Caco-2 (cell line): ENCODE measurements around the gene RASGRP1. TPM values are rescaled to one million over a fixed set of nuclear protein-coding genes. Genes with fewer than 3 reads are reported as not detected.

Experiments used
- BruUV-seq: library from RNA; stranded (reverse); fragments of 400-500 nt; replicated peaks from 2 replicates; lab custom pipeline; 2021; lab: Mats Ljungman, UMichigan
- CTCF ChIA-PET: fragments of 300-600 bp; sonication (Branson Sonifier 250); formaldehyde crosslinking; loops from one replicate; lab custom pipeline; 2022; ENCODE audit warnings: antibody characterized with exemption; lab: Charles Lee
- POLR2A ChIA-PET: fragments of 300-600 bp; sonication (Branson Sonifier 250); formaldehyde crosslinking; loops from one replicate; lab custom pipeline; 2022; ENCODE audit warnings: antibody characterized with exemption; lab: Charles Lee
- DNase-seq, 2 experiments: peaks; one replicate each; pipeline versions ENCODE4 v3.0.0 to v3.0.0-alpha.2; 2020 to 2022
- H3K27me3 ChIP-seq: replicated peaks from 2 replicates; pipeline ENCODE4 v1.6.0; 2011; ENCODE audit warnings: low read length; ENCODE audit not compliant: control insufficient read depth, insufficient read depth
- H3K36me3 ChIP-seq: 2 replicates; pipeline ENCODE4 v1.5.1; 2011; ENCODE audit warnings: low read length; ENCODE audit not compliant: control insufficient read depth, insufficient read depth
- H3K4me1 ChIP-seq: fragments of 250-450 bp; sonication (Bioruptor Pico); 2 replicates; pipeline ENCODE4 v1.5.1; 2020; ENCODE audit warnings: mild to moderate bottlenecking
- H3K4me3 ChIP-seq: 2 replicates; pipeline ENCODE4 v1.5.1; 2011; ENCODE audit warnings: low read depth, mild to moderate bottlenecking, control low read depth, low read length
- H3K9me3 ChIP-seq: fragments of 250-450 bp; sonication (Bioruptor Pico); 2 replicates; pipeline ENCODE4 v1.5.1; 2020; ENCODE audit warnings: mild to moderate bottlenecking, moderate library complexity
- H3K27ac Mint-ChIP-seq: one replicate; pipeline ENCODE4 v1.8.0; 2022; ENCODE audit warnings: mixed read lengths; ENCODE audit not compliant: unreplicated experiment
- H3K27me3 Mint-ChIP-seq: one replicate; pipeline ENCODE4 v1.8.0; 2022; ENCODE audit warnings: mixed read lengths; ENCODE audit not compliant: insufficient read depth, unreplicated experiment
- H3K36me3 Mint-ChIP-seq: one replicate; pipeline ENCODE4 v1.8.0; 2022; ENCODE audit warnings: mild to moderate bottlenecking, mixed read lengths; ENCODE audit not compliant: insufficient read depth, unreplicated experiment
- H3K4me1 Mint-ChIP-seq: one replicate; pipeline ENCODE4 v1.8.0; 2022; ENCODE audit warnings: low read depth, mixed read lengths; ENCODE audit not compliant: unreplicated experiment
- H3K4me3 Mint-ChIP-seq: one replicate; pipeline ENCODE4 v1.8.0; 2022; ENCODE audit warnings: mild to moderate bottlenecking, moderate library complexity, mixed read lengths; ENCODE audit not compliant: unreplicated experiment
- H3K9me3 Mint-ChIP-seq: one replicate; pipeline ENCODE4 v1.8.0; 2022; ENCODE audit warnings: mixed read lengths; ENCODE audit not compliant: unreplicated experiment
- intact Hi-C: fragments of 100-400 bp; cut with micrococcal nuclease; formaldehyde crosslinking; loops from one replicate; pipeline ENCODE4 v1.10.0; 2022; ENCODE audit not compliant: unreplicated experiment
- total RNA-seq: library from RNA; stranded (reverse); gene quantifications from 2 replicates; pipeline ENCODE4 v1.2.3, GENCODE V29; 2022
- TF ChIP-seq, protein P1 (sequence below), 2 experiments: fragments of 200-600 bp in 1 of 2; IDR thresholded peaks; 1 replicate in 1 of 2; 2 replicates in 1 of 2; pipeline versions ENCODE4 v1.5.1 to v1.8.0; 2011 to 2022; ENCODE audit warnings: antibody characterized with exemption in 1 of 2, control low read depth in 1 of 2, inconsistent platforms in 1 of 2, low read depth in 1 of 2, low read length in 1 of 2, mild to moderate bottlenecking in 1 of 2, moderate library complexity in 1 of 2; ENCODE audit not compliant: insufficient read depth in 1 of 2, severe bottlenecking in 1 of 2, unreplicated experiment in 1 of 2

Gene RASGRP1
- total RNA-seq, 1 experiment from 2014 or later = 7.3 TPM

DNA sequence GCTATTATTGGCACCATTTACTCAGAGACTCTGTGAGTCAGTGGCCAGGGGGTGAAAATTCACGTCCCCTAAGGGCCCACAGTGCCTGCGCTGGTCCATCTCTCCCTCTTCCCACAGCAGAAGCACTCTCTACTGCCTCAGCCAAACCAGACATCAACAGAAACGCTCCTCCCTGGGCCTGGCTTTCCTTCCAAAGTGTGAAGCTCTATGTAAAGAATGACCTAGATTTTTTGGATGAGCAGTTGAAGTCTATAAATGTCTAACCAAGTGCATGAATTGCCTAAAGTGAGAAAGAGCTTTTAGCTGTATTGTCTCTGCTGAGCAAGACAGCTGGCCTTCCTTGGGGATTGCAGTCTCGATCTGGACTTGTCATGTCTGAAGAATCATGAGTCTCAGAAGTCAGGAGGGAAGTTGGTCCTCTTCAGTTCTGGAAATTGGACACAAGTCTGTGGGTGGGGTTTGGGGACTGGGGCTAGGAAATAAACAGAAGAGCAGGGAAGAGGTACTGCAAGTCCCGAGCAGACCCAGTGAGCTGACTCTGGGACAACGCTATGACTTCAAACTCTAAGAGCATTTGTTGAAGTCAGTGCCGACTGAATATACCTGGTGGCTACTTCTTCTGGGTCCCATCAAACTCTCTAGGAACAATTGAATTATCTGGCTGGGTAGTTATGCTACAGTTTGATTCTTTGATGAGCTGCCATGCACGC, 29.0 kb downstream of the RASGRP1 start:
- H3K27me3 Mint-ChIP-seq = no peaks in the 10 kb centered on the region
- H3K9me3 ChIP-seq = no peaks in the 10 kb centered on the region
- no peak overlapping the region for H3K4me3 ChIP-seq
- no TSS peak for BruUV-seq
- no peaks in the 10 kb centered on the region for H3K4me1 ChIP-seq
- H3K9me3 Mint-ChIP-seq = no peaks in the 10 kb centered on the region
- intact Hi-C loops = no loop called here
- ChIA-PET POLR2A (interaction anchor here (0.7 kb wide), 1 partner anchor 77 kb away, joined by 3 read pairs; no protein-coding TSS in a partner anchor), CTCF (no interaction called here)
- no peaks in the 10 kb centered on the region for H3K27me3 ChIP-seq
- no peaks in the 10 kb centered on the region for H3K36me3 ChIP-seq
- H3K4me3 Mint-ChIP-seq = no peak overlapping the region
- no peaks in the 10 kb centered on the region for H3K36me3 Mint-ChIP-seq
- no peak for DNase-seq
- TF ChIP-seq, protein P1, sequence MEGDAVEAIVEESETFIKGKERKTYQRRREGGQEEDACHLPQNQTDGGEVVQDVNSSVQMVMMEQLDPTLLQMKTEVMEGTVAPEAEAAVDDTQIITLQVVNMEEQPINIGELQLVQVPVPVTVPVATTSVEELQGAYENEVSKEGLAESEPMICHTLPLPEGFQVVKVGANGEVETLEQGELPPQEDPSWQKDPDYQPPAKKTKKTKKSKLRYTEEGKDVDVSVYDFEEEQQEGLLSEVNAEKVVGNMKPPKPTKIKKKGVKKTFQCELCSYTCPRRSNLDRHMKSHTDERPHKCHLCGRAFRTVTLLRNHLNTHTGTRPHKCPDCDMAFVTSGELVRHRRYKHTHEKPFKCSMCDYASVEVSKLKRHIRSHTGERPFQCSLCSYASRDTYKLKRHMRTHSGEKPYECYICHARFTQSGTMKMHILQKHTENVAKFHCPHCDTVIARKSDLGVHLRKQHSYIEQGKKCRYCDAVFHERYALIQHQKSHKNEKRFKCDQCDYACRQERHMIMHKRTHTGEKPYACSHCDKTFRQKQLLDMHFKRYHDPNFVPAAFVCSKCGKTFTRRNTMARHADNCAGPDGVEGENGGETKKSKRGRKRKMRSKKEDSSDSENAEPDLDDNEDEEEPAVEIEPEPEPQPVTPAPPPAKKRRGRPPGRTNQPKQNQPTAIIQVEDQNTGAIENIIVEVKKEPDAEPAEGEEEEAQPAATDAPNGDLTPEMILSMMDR (IDR thresholded peaks at IDR 0.05; ENCODE audit: insufficient read depth in 1 of 2, low read depth in 1 of 2, low read length in 1 of 2, severe bottlenecking in 1 of 2, unreplicated experiment in 1 of 2) = no peak
- H3K4me1 Mint-ChIP-seq = no peaks in the 10 kb centered on the region
- no peak overlapping the region for H3K27ac Mint-ChIP-seq

DNA sequence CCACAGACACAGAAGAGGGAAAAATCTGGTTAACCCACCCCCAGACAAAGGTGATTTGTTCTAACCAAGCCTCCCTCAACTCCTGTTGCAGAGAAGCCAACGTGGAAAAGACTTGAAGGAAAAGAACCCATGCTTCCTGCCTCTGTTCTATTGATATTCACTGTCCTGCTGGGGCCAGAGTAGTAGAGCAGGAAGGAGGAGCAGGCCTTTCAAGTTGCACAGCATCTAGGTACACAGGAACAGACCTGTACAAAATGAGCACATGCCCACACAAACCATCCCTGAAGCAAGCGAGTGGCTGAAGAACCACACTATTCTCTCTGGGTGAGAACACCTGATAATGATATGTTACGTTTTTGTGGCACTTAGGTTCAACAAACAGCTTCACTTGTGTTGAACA, 29.9 kb downstream of the RASGRP1 start:
- no peaks in the 10 kb centered on the region for H3K27me3 Mint-ChIP-seq
- no peaks in the 10 kb centered on the region for H3K4me1 ChIP-seq
- no peaks in the 10 kb centered on the region for H3K9me3 Mint-ChIP-seq
- H3K36me3 ChIP-seq = no peaks in the 10 kb centered on the region
- H3K27me3 ChIP-seq = no peaks in the 10 kb centered on the region
- no peaks in the 10 kb centered on the region for H3K9me3 ChIP-seq
- BruUV-seq = no TSS peak
- H3K36me3 Mint-ChIP-seq = no peaks in the 10 kb centered on the region
- no peak overlapping the region for H3K4me3 ChIP-seq
- H3K4me3 Mint-ChIP-seq = no peak overlapping the region
- TF ChIP-seq, protein P1 (IDR thresholded peaks at IDR 0.05; ENCODE audit: insufficient read depth in 1 of 2, low read depth in 1 of 2, low read length in 1 of 2, severe bottlenecking in 1 of 2, unreplicated experiment in 1 of 2) = no peak
- CTCF ChIA-PET = no interaction called here
- POLR2A ChIA-PET = no interaction called here
- no peaks in the 10 kb centered on the region for H3K4me1 Mint-ChIP-seq
- no peak overlapping the region for H3K27ac Mint-ChIP-seq
- no peak for DNase-seq
- intact Hi-C loops = no loop called here

DNA sequence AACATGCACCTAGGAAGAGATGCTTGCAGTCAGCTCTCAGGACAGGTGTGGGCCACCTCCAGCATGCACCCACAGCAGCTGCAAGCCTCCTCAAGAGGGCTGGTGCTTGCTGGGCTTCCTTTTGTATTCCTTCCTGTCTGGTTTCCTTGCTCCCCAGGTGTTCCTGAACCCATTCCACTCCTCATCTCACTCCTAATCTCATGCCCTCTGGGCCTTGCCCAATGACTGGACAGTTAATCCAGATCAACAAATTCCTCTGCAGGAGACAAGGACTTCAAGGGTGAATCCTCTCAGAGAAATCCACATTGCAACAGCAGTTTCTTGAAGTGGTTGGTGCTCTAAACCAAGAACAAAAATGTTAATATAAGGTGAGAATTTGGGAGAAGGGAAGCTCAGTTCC, 30.7 kb downstream of the RASGRP1 start:
- Mint-ChIP-seq H3K4me3 (no peak overlapping the region), H3K36me3 (no peaks in the 10 kb centered on the region), H3K27ac (no peak overlapping the region), H3K27me3 (no peaks in the 10 kb centered on the region), H3K4me1 (no peaks in the 10 kb centered on the region), H3K9me3 (no peaks in the 10 kb centered on the region)
- Histone ChIP-seq H3K27me3 (no peaks in the 10 kb centered on the region), H3K4me3 (no peak overlapping the region), H3K4me1 (no peaks in the 10 kb centered on the region), H3K36me3 (no peaks in the 10 kb centered on the region), H3K9me3 (no peaks in the 10 kb centered on the region)
- ChIA-PET POLR2A (no interaction called here), CTCF (no interaction called here)
- no peak for DNase-seq
- no TSS peak for BruUV-seq
- intact Hi-C loops = no loop called here
- TF ChIP-seq, protein P1 (IDR thresholded peaks at IDR 0.05; ENCODE audit: insufficient read depth in 1 of 2, low read depth in 1 of 2, low read length in 1 of 2, severe bottlenecking in 1 of 2, unreplicated experiment in 1 of 2) = no peak
